GM18951 (cell line): ENCODE measurements around the gene DGKD.

ENCODE experiments used
- POLR2A ChIP-seq: IDR thresholded peaks from 4 replicates; pipeline ENCODE4 v1.6.1; 2011; ENCODE audit warnings: mild to moderate bottlenecking; ENCODE audit not compliant: insufficient read length, insufficient read depth; ENCODE audit errors: extremely low read depth
- in situ Hi-C: fragments of 300-500 bp; cut with MboI; formaldehyde crosslinking; loops from one replicate; pipeline ENCODE4 v1.12.0; 2022; ENCODE audit warnings: low sequenced_read_pairs, mixed read lengths, inconsistent platforms; ENCODE audit not compliant: unreplicated experiment

DGKD gene

GRCh38 chr2:233408366-233409285 is 54.3 kb downstream of the DGKD start:
- in situ Hi-C loops, result no loop called here
- TF ChIP-seq POLR2A, result no peak

GRCh38 chr2:233409286-233409991 is 55.1 kb downstream of the DGKD start:
- in situ Hi-C loops, result no loop called here
- no peak for TF ChIP-seq POLR2A

GRCh38 chr2:233410196-233410760 is 56.0 kb downstream of the DGKD start:
- no peak for TF ChIP-seq POLR2A
- in situ Hi-C loops, result no loop called here

GRCh38 chr2:233411162-233411561 is 56.9 kb downstream of the DGKD start:
- TF ChIP-seq POLR2A, result no peak
- in situ Hi-C loops, result no loop called here

- TF ChIP-seq POLR2A, result no peak
- in situ Hi-C loops, result no loop called here
These were observed 58.1 kb downstream of the DGKD start for GRCh38 chr2:233412405-233412804.

- in situ Hi-C loops, result no loop called here
- TF ChIP-seq POLR2A, result no peak
These were observed 58.8 kb downstream of the DGKD start for GRCh38 chr2:233413046-233413445.

GRCh38 chr2:233413559-233414272 is 59.4 kb downstream of the DGKD start:
- no peak for TF ChIP-seq POLR2A
- in situ Hi-C loops, result no loop called here

- TF ChIP-seq POLR2A, result no peak
- in situ Hi-C loops, result no loop called here
These were observed 60.0 kb downstream of the DGKD start for GRCh38 chr2:233414273-233414654.

GRCh38 chr2:233414777-233415570 is 60.7 kb downstream of the DGKD start:
- in situ Hi-C loops, result no loop called here
- no peak for TF ChIP-seq POLR2A

- in situ Hi-C loops, result no loop called here
- TF ChIP-seq POLR2A, result no peak
These were observed 61.9 kb downstream of the DGKD start for GRCh38 chr2:233416199-233416598.

GRCh38 chr2:233416706-233417105 is 62.4 kb downstream of the DGKD start:
- in situ Hi-C loops, result no loop called here
- TF ChIP-seq POLR2A, result no peak

- no peak for TF ChIP-seq POLR2A
- in situ Hi-C loops, result no loop called here
These were observed 63.0 kb downstream of the DGKD start for GRCh38 chr2:233417282-233417681.
